Testis (tissue), 3 donors: Measurements from ENCODE around the gene TTLL10. TPM values are rescaled to one million over a fixed set of nuclear protein-coding genes. Genes with fewer than 3 reads are reported as not detected.

Experiments used
- DNase-seq: peaks from one replicate; pipeline ENCODE4 v3.0.0-alpha.2; 2019
- H3K27ac ChIP-seq, 2 donors: fragments of 200-600 bp; sonication (generic); one replicate each; pipeline ENCODE4 v1.5.1; 2019
- H3K27me3 ChIP-seq: fragments of 200-600 bp; sonication (generic); one replicate; pipeline ENCODE4 v1.5.1; 2019
- H3K36me3 ChIP-seq: fragments of 200-600 bp; sonication (generic); one replicate; pipeline ENCODE4 v1.5.1; 2017; ENCODE audit warnings: low read depth; ENCODE audit errors: missing control alignments
- H3K4me1 ChIP-seq: fragments of 200-600 bp; sonication (generic); one replicate; pipeline ENCODE4 v1.5.1; 2019
- H3K4me3 ChIP-seq, 2 donors: fragments of 200-600 bp; sonication (generic); one replicate each; pipeline ENCODE4 v1.5.1; 2017 to 2019
- H3K9me3 ChIP-seq: fragments of 200-600 bp; sonication (generic); one replicate; pipeline ENCODE4 v1.5.1; 2017
- CTCF ChIP-seq, 3 experiments: fragments of 450-650 bp in 2 of 3; fragments of 200-600 bp in 1 of 3; sonication (generic) in 1 of 3; IDR thresholded peaks; one replicate each; pipeline ENCODE4 v1.5.1; 2016 to 2019; ENCODE audit warnings: antibody characterized with exemption in 3 of 3, mild to moderate bottlenecking in 2 of 3, moderate library complexity in 1 of 3
- POLR2A ChIP-seq: fragments of 450-650 bp; IDR thresholded peaks from one replicate; pipeline ENCODE4 v1.6.1; 2017; ENCODE audit warnings: antibody characterized with exemption, mild to moderate bottlenecking, moderate library complexity
- WGBS, 2 donors: methylation state at CpG; one replicate each; pipeline ENCODE4 v1.1.5; 2018; 5-methylcytosine and 5-hydroxymethylcytosine counted together
- intact Hi-C: fragments of 100-400 bp; cut with DNase I; formaldehyde crosslinking; loops from one replicate; pipeline ENCODE4 v1.15.1; 2023; ENCODE audit warnings: low total_unique reads
- polyA plus RNA-seq: library from polyadenylated mRNA; stranded (reverse); fragments of 350-450 nt; fragmentation: Illumina TruSeq; extraction: RNeasy Lipid Tissue Mini Kit (QIAGEN cat#74804); gene quantifications from one replicate; pipeline ENCODE4 v1.2.3, GENCODE V29; 2014; ENCODE audit warnings: low read depth, low replicate concordance; ENCODE audit not compliant: insufficient read depth
- total RNA-seq, 2 donors: library from RNA; depleted of rRNA; stranded (reverse); fragments of >200 nt; gene quantifications; one replicate each; pipeline ENCODE4 v1.2.3, GENCODE V29; 2016

Gene TTLL10
- total and polyA plus RNA-seq, 3 donors from 2014 or later, result 20.4 to 58.0 (median 44.9) TPM

GRCh38 chr1:1239227-1239613 lies 65.5 kb downstream of the TTLL10 start:
- Histone ChIP-seq H3K4me1 (no peaks in the 10 kb centered on the region), H3K27me3 (no peaks in the 10 kb centered on the region), H3K4me3 (no peak overlapping the region), H3K27ac (no peak overlapping the region), H3K9me3 (no peaks in the 10 kb centered on the region), H3K36me3 (no peaks in the 10 kb centered on the region)
- 67% methylated on average over 15 of the region's 15 CpGs; no CpG with 5 or more reads in 1 of the 2 donors for WGBS, 2 donors
- intact Hi-C loops, result no loop called here
- no peak for DNase-seq
- TF ChIP-seq POLR2A (no peak), CTCF (IDR thresholded peaks at IDR 0.05) (no peak)

- WGBS, 2 donors, result 48% methylated on average over 30 of the region's 30 CpGs; no CpG with 5 or more reads in 1 of the 2 donors
- no peaks in the 10 kb centered on the region for H3K9me3 ChIP-seq
- intact Hi-C loops, result loop anchor here (10.0 kb wide), 1 partner anchor 115 kb away; no protein-coding TSS in a partner anchor
- H3K4me1 ChIP-seq, result no peaks in the 10 kb centered on the region
- H3K36me3 ChIP-seq, result no peaks in the 10 kb centered on the region
- no peak for DNase-seq
- TF ChIP-seq POLR2A, result no peak
- no peak for TF ChIP-seq CTCF (IDR thresholded peaks at IDR 0.05)
- no peaks in the 10 kb centered on the region for H3K27me3 ChIP-seq
- H3K27ac ChIP-seq, result no peak overlapping the region
- no peak overlapping the region for H3K4me3 ChIP-seq
These were observed 66.1 kb downstream of the TTLL10 start for GRCh38 chr1:1239614-1240347.

- 57 to 76% methylated on average over 4 to 7 of the region's 11 CpGs for WGBS, 2 donors
- no peaks in the 10 kb centered on the region for H3K9me3 ChIP-seq
- intact Hi-C loops, result loop anchor here (10.0 kb wide), 1 partner anchor 116 kb away; no protein-coding TSS in a partner anchor
- TF ChIP-seq CTCF (IDR thresholded peaks at IDR 0.05), result no peak
- no peak for TF ChIP-seq POLR2A
- no peak for DNase-seq
- H3K4me3 ChIP-seq, result no peak overlapping the region
- H3K27ac ChIP-seq, result no peak overlapping the region
- H3K27me3 ChIP-seq, result no peaks in the 10 kb centered on the region
- no peaks in the 10 kb centered on the region for H3K36me3 ChIP-seq
- H3K4me1 ChIP-seq, result no peaks in the 10 kb centered on the region
These were observed 66.7 kb downstream of the TTLL10 start for GRCh38 chr1:1240348-1240732.

GRCh38 chr1:1240822-1241587 lies 67.3 kb downstream of the TTLL10 start:
- Histone ChIP-seq H3K36me3 (no peaks in the 10 kb centered on the region), H3K4me1 (no peaks in the 10 kb centered on the region), H3K9me3 (no peaks in the 10 kb centered on the region), H3K4me3 (no peak overlapping the region), H3K27me3 (no peaks in the 10 kb centered on the region), H3K27ac (no peak overlapping the region)
- TF ChIP-seq CTCF (IDR thresholded peaks at IDR 0.05) (no peak), POLR2A (no peak)
- 44 to 68% methylated on average over 5 to 22 of the region's 23 CpGs for WGBS, 2 donors
- no peak for DNase-seq
- intact Hi-C loops, result loop anchor here (10.0 kb wide), 1 partner anchor 116 kb away; no protein-coding TSS in a partner anchor
